HG03378 (cell line): Measurements from ENCODE around the gene KIF6.
"Not testable (repeated sequence)": the region's sequence is repeated elsewhere in the genome, so short reads cannot be mapped to it uniquely, and the experiment has no call there.

Experiments
- ATAC-seq: cut with Tn5 transposase; IDR thresholded peaks from one replicate; pipeline ENCODE4 v1.9.1; 2021; ENCODE audit warnings: mild to moderate bottlenecking, moderate library complexity; ENCODE audit not compliant: unreplicated experiment

KIF6 gene

GRCh38 chr6:39300739-39301138, 424.5 kb downstream of the KIF6 start:
- ATAC-seq, result no peak

GRCh38 chr6:39298061-39298460, 427.1 kb downstream of the KIF6 start:
- no peak for ATAC-seq

- no peak for ATAC-seq
These were observed 428.2 kb downstream of the KIF6 start for GRCh38 chr6:39296745-39297640.

GRCh38 chr6:39295611-39296011, 429.6 kb downstream of the KIF6 start:
- no peak for ATAC-seq

- no peak for ATAC-seq
These were observed 430.3 kb downstream of the KIF6 start for GRCh38 chr6:39294899-39295298.

DNA sequence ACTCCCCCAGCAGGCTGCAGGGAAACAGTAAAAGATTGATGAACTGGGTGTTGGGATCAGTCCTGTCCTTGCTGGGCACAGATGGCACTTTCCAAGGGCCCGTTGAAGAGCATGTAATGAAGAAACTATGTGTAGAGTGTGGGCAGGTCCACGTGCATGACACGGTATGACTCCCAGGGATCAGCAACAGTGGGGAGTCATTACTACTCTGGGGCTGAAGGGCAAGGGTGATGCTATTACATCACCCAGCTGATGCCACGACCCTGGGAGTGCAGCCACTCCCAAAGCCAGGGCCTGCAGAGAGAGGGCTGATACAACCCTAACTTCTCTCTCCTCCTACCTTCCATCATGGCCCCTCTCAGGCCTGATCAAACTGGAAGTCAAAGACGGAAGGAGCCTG, 431.1 kb downstream of the KIF6 start:
- ATAC-seq, result no peak

- ATAC-seq, result no peak
These were observed 432.6 kb downstream of the KIF6 start for GRCh38 chr6:39292637-39293036.

- no peak for ATAC-seq
These were observed 435.7 kb downstream of the KIF6 start for GRCh38 chr6:39289490-39289889.

GRCh38 chr6:39287601-39288000, 437.6 kb downstream of the KIF6 start:
- ATAC-seq, result no peak

DNA sequence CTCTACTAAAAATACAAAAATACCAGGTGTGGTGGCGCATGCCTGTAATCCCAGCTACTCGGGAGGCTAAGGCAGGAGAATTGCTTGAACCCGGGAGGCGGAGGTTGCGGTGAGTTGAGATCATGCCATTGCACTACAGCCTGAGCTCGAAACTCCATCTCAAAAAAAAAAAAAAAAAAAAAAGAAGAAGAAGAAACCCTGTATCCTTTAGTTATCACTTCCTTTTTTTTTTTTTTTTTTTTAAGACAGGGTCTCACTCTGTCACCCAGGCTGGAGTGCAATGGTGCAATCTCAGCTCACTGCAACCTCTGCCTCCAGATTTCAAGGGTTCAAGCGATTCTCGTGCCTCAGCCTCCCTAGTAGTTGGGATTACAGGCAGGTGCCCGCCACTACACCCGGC, 438.6 kb downstream of the KIF6 start:
- ATAC-seq, result not testable (repeated sequence)

DNA sequence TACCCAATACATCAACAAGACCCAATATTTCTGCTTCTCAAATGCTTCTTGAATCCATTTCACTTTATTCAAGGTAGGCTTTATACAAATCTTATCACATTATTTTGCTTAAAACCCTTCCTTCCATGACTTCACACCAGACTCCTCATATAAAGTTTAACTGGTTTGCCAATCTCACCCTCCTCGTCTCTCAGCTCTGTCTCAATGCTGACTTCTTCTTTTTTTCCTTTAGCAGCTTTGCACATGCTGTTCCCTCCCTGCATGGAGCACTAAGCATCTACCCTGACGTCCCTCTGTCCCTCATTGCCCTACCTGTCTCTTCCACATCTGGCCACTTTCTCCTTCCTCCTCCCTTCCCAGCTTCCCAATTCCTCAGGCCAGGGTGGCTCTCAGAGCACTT, 442.4 kb downstream of the KIF6 start:
- ATAC-seq, result no peak

DNA sequence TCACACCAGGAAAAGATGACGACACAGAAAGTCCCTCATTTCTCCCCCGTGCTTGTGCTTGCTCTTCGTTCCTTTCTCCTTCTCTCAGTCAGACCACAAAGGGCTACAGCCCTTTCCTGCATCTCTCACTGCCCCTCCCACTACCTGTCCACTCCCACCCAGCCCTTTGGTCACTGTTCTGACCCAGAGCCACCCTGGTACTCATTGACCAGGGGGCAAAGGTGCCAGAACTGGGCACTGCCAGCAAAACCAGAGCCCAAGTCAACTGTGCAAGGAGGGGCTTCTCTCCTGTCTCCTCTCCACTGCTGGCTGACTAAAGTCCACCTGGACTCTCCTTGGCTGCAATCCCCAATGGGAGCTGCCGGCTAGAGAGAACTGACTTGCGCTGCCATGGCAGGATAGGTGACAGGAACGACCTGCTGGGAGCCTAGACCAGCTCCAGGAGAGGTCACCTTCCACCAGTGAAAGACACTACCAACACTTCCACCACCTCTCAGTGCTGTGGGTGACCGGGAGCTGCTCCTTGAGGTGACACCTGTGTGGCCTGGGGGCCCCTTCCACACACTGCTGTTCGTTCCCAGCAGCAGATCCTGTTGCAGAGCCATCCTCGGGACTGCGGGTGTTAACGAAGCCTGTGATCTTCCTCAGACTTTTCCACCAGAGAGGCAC, 443.8 kb downstream of the KIF6 start:
- no peak for ATAC-seq

DNA sequence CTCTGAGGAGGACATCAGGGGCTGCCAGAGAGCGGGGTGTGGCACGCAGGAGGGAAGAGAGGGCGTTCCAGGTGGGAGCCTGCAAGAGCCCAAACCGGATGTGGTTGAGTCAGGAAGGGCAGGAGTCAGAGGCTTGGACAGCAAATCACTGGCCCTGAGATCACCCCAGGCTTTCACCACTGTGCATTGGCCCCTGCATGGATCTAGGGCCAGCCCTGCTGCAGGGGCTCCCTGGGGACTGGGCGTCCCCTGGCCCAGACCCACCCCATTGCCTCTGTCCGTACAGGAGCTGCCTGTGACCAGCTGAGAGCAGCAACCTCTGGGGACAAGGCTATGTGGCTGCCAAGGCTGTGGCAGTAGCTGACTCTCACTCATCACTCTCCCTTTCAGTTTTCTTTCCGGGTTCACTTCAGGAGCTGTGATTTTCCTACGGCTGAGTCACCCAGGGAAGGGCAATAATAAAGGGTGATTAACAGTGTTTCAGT, 444.9 kb downstream of the KIF6 start:
- no peak for ATAC-seq
